ENCODE measurements around the gene SLIT3. TPM values are rescaled to one million over a fixed set of nuclear protein-coding genes. Genes with fewer than 3 reads are reported as not detected.

The SLIT3 gene
- total RNA-seq, 1 experiment from 2014 or later: 0.10 TPM

- DNase-seq (ENCODE audit: low read depth, low spot score): no peak
- TF ChIP-seq SRF (IDR thresholded peaks at IDR 0.05; ENCODE audit: low read depth) (no peak), POLR2AphosphoS5 (IDR thresholded peaks at IDR 0.05; ENCODE audit: low read depth, low read length) (no peak), SIN3A (IDR thresholded peaks at IDR 0.05; ENCODE audit: low read depth) (no peak), ZFX (IDR thresholded peaks at IDR 0.05) (no peak), FOSL1 (IDR thresholded peaks at IDR 0.05; ENCODE audit: low read depth) (no peak), CBX3 (IDR thresholded peaks at IDR 0.05; ENCODE audit: low read depth) (no peak)
- intact Hi-C loops (cut with micrococcal nuclease): loop anchor here (10.0 kb wide), 1 partner anchor 237 kb away; no protein-coding TSS in a partner anchor
- Histone ChIP-seq H3K27ac (ENCODE audit: low read depth, low read length) (no peak overlapping the region), H3K4me2 (ENCODE audit: low read length) (0 out of 2 replicates have a peak overlapping the region, but pooled peaks have one; percentile 7), H3K4me1 (ENCODE audit: control insufficient read depth in 1 of 2, insufficient read depth in 2 of 2, low read length in 2 of 2) (no peaks in the 10 kb centered on the region), H2AFZ (ENCODE audit: low read depth, low read length, poor library complexity, severe bottlenecking) (no peak overlapping the region), H3K27me3 (ENCODE audit: insufficient read depth, low read length) (peaks cover 40% of the 10 kb centered on the region), H3K79me2 (ENCODE audit: insufficient read depth, low read length) (no peaks in the 10 kb centered on the region), H3K36me3 (ENCODE audit: control insufficient read depth in 1 of 2, insufficient read depth in 2 of 2, low read length in 2 of 2) (no peaks in the 10 kb centered on the region), H3K9me2 (ENCODE audit: insufficient read depth) (no peaks in the 10 kb centered on the region), H3K9ac (ENCODE audit: low read length) (no peak overlapping the region), H3K4me3 (replicated peaks in 1 of 2; ENCODE audit: low read depth in 1 of 2, low read length in 2 of 2) (no peak overlapping the region), H3K9me3 (ENCODE audit: control insufficient read depth in 1 of 2, insufficient read depth in 1 of 2, low read depth in 1 of 2, low read length in 2 of 2) (no peaks in the 10 kb centered on the region), H4K20me1 (ENCODE audit: insufficient read depth) (no peaks in the 10 kb centered on the region)
- POLR2A ChIA-PET: no interaction called here
- RAD21 ChIA-PET (ENCODE audit: low non-redundant PET in 1 of 2, low total read pairs in 2 of 2, uncharacterized antibody in 2 of 2, unreplicated experiment in 2 of 2): no interaction called here
- ATAC-seq: peak; percentile 85
- no TSS peak for BruUV-seq (replicated peaks)
- CTCF ChIA-PET: no interaction called here
Measured at GRCh38 chr5:168941901-168942300, 359.0 kb downstream of the SLIT3 start.

GRCh38 chr5:168940712-168941111 is 360.2 kb downstream of the SLIT3 start:
- ChIA-PET RAD21 (ENCODE audit: low non-redundant PET in 1 of 2, low total read pairs in 2 of 2, uncharacterized antibody in 2 of 2, unreplicated experiment in 2 of 2) (no interaction called here), POLR2A (no interaction called here), CTCF (no interaction called here)
- Histone ChIP-seq H3K4me3 (replicated peaks in 1 of 2; ENCODE audit: low read depth in 1 of 2, low read length in 2 of 2) (no peak overlapping the region), H3K27ac (ENCODE audit: low read depth, low read length) (no peak overlapping the region), H3K9ac (ENCODE audit: low read length) (no peak overlapping the region), H3K9me2 (ENCODE audit: insufficient read depth) (no peaks in the 10 kb centered on the region), H3K9me3 (ENCODE audit: control insufficient read depth in 1 of 2, insufficient read depth in 1 of 2, low read depth in 1 of 2, low read length in 2 of 2) (no peaks in the 10 kb centered on the region), H4K20me1 (ENCODE audit: insufficient read depth) (no peaks in the 10 kb centered on the region), H2AFZ (ENCODE audit: low read depth, low read length, poor library complexity, severe bottlenecking) (no peak overlapping the region), H3K36me3 (ENCODE audit: control insufficient read depth in 1 of 2, insufficient read depth in 2 of 2, low read length in 2 of 2) (no peaks in the 10 kb centered on the region), H3K79me2 (ENCODE audit: insufficient read depth, low read length) (no peaks in the 10 kb centered on the region), H3K27me3 (ENCODE audit: insufficient read depth, low read length) (peaks cover 40% of the 10 kb centered on the region), H3K4me2 (ENCODE audit: low read length) (no peak overlapping the region), H3K4me1 (ENCODE audit: control insufficient read depth in 1 of 2, insufficient read depth in 2 of 2, low read length in 2 of 2) (no peaks in the 10 kb centered on the region)
- BruUV-seq (replicated peaks): no TSS peak
- ATAC-seq (no peak), DNase-seq (ENCODE audit: low read depth, low spot score) (no peak)
- intact Hi-C loops (cut with micrococcal nuclease): loop anchor here (10.0 kb wide), 1 partner anchor 236 kb away; no protein-coding TSS in a partner anchor
- TF ChIP-seq ZNF274 (IDR thresholded peaks at IDR 0.05; ENCODE audit: low read depth, low read length) (no peak), JUND (IDR thresholded peaks at IDR 0.05) (no peak), EZH2 (IDR thresholded peaks at IDR 0.05) (no peak), CTCF (IDR thresholded peaks at IDR 0.05 in 2 of 3, conservative IDR thresholded peaks at IDR 0.05 in 1 of 3; ENCODE audit: borderline replicate concordance in 1 of 3, insufficient read depth in 1 of 3, low read depth in 2 of 3, low read length in 2 of 3) (no peak), REST (IDR thresholded peaks at IDR 0.05; ENCODE audit: low read depth) (no peak), SP1 (IDR thresholded peaks at IDR 0.05; ENCODE audit: low read depth) (no peak), SIN3A (IDR thresholded peaks at IDR 0.05; ENCODE audit: low read depth) (no peak), CEBPB (IDR thresholded peaks at IDR 0.05; ENCODE audit: low read depth) (no peak), RAD21 (IDR thresholded peaks at IDR 0.05; ENCODE audit: low read depth) (no peak), EZH2phosphoT487 (IDR thresholded peaks at IDR 0.05; ENCODE audit: borderline replicate concordance) (no peak)
- TF ChIP-seq, protein P1, sequence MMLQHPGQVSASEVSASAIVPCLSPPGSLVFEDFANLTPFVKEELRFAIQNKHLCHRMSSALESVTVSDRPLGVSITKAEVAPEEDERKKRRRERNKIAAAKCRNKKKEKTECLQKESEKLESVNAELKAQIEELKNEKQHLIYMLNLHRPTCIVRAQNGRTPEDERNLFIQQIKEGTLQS (IDR thresholded peaks at IDR 0.05): no peak

All from HCT116 (cell line).